AG09309 (cell line): ENCODE results near the gene JPH2.

ENCODE experiments used
- DNase-seq: peaks from one replicate; pipeline ENCODE4 v3.0.0-alpha.2; 2010; ENCODE audit warnings: low read depth
- H3K4me3 ChIP-seq: 2 replicates; pipeline ENCODE4 v1.5.1; 2011; ENCODE audit warnings: mild to moderate bottlenecking, low read depth, low read length, moderate library complexity; ENCODE audit not compliant: control insufficient read depth
- CTCF ChIP-seq: IDR thresholded peaks from 2 replicates; pipeline ENCODE4 v1.5.1; 2011; ENCODE audit warnings: mild to moderate bottlenecking, low read depth, low read length, inconsistent platforms; ENCODE audit not compliant: insufficient read depth, control insufficient read depth; ENCODE audit errors: missing control alignments

Gene JPH2

GRCh38 chr20:44166477-44166876, 20.5 kb downstream of the JPH2 start:
- no peak for DNase-seq
- no peak overlapping the region for H3K4me3 ChIP-seq
- TF ChIP-seq CTCF: no peak

GRCh38 chr20:44166008-44166407, 21.0 kb downstream of the JPH2 start:
- no peak for DNase-seq
- no peak for TF ChIP-seq CTCF

GRCh38 chr20:44160133-44160532, 26.9 kb downstream of the JPH2 start:
- no peak for DNase-seq
- no peak for TF ChIP-seq CTCF

More at GRCh38 chr20:44166008-44166407, 21.0 kb downstream of the JPH2 start:
- H3K4me3 ChIP-seq: no peak overlapping the region

DNA sequence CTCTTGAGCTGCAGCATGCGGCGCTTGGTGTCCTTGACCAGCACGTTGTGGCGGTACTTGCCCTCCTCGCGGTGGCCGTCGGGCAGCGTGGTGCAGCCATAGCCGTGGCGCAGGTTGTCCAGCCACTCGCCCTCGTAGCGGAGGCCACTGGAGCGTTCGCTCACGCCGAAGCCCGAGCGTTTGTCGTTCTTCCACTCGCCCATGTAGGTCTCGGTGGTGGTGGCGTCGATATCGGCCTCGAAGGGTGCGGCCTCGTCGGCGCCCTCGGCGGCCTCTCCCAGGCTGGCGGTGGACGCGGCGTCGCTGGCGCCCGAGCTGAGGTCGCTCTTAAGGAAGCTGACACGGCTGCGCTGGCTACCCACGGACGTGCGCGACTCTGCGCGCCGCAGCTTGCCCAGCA, 27.3 kb downstream of the JPH2 start:
- no peak for TF ChIP-seq CTCF
- no peak overlapping the region for H3K4me3 ChIP-seq
- no peak for DNase-seq

More at GRCh38 chr20:44160133-44160532, 26.9 kb downstream of the JPH2 start:
- no peak overlapping the region for H3K4me3 ChIP-seq

DNA sequence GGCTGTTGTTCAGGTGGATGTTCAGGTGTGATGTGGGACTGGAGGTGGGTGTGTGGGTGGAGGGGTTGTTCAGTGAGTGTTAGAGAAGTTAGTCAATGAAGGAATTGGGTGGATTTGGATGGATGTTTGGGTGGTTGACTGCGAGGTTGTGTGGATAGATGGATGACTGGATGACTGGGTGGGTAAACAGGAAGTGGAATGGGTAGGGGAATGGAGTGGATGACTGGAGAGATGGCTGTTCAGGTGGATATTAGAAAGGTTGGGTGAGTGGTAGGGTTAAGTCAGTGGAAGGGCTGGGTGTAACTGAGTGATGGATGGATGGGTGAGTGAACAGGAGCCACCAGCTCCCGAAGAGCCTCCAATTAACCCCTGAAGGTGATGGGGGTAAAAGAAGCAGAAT, 27.9 kb downstream of the JPH2 start:
- no peak for DNase-seq
- no peak for TF ChIP-seq CTCF
- H3K4me3 ChIP-seq: no peak overlapping the region

GRCh38 chr20:44157061-44157460, 29.9 kb downstream of the JPH2 start:
- no peak overlapping the region for H3K4me3 ChIP-seq
- TF ChIP-seq CTCF: no peak
- no peak for DNase-seq

DNA sequence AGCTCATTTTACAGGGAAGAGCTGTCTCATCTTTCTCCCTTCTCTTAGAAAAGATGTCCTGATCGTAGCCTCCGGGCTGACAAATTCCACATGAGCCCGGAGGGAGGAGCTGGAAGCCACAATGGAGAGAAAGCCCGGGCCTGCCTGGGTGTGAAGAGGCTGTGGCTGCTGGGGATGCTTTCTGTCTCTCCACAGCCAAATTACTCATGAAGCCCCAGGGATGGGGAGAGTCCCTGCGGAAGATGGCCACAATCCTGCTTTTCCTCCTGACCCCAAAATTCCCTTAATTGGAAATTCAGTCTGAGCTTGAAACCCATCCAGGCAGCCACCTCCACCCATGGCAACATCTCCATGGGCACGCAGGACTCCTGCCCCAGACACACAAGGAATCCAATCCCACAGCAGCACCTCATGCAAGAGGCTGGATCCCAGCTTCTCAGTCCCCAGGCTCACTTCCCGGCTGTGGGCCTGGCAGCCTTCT, 32.4 kb downstream of the JPH2 start:
- no peak for TF ChIP-seq CTCF
- no peak overlapping the region for H3K4me3 ChIP-seq
- no peak for DNase-seq
